A673 (cell line): Measurements from ENCODE around the gene EXOC6B.

ENCODE experiments used
- CTCF ChIP-seq: fragments of 300-800, 200-600 bp; sonication (generic); conservative IDR thresholded peaks from 2 replicates; pipeline ENCODE4 v1.5.1; 2017; ENCODE audit warnings: low read depth, mild to moderate bottlenecking, antibody characterized with exemption, low read length, moderate library complexity, mixed read lengths
- EZH2 ChIP-seq: fragments of 200-600 bp; sonication (generic); IDR thresholded peaks from 2 replicates; pipeline ENCODE4 v1.6.1; 2017; ENCODE audit warnings: borderline replicate concordance, low read depth, mild to moderate bottlenecking, mixed read lengths, antibody characterized with exemption, low read length; ENCODE audit not compliant: poor library complexity, severe bottlenecking

- TF ChIP-seq CTCF (no peak), EZH2 (no peak)
Observed at GRCh38 chr2:72175636-72176035, 650.2 kb downstream of the EXOC6B start.
